ENCODE results near the gene NOVA1. TPM values are rescaled to one million over a fixed set of nuclear protein-coding genes. Genes with fewer than 3 reads are reported as not detected.

The NOVA1 gene
- total and polyA plus RNA-seq, 2 of the 13 experiments (the other 11 are each of a cell fraction or from before 2014, with no cell fraction given): 0.13 TPM

DNA sequence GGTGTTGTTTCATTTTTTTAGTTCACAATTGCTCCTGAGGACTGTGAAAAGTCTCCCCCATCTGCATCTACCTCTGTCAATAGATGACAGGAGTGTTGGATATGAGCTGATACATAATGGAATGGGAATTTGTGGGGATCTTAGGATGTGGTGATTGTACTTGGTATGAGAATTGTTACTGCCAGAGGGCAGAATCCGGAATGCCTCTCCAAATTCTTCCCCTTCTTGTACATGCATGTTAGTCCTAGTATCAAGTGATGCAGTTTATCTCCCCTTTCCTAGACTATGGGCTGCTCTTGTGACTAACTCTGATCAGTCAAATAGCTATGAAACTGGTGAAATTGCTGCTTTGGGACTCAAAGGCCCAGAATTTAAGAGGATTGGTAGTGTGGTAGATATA, 24.8 kb upstream of the NOVA1 start:
- Histone ChIP-seq H3K27ac (ENCODE audit: extremely low read length, insufficient read depth, low read length) (no peak overlapping the region), H3K9ac (ENCODE audit: insufficient read depth, low read depth, low read length) (no peak overlapping the region), H3K4me3 (replicated peaks in 1 of 3; ENCODE audit: insufficient read depth in 1 of 3, low read depth in 2 of 3, low read length in 3 of 3) (no peak overlapping the region), H3K27me3 (ENCODE audit: control insufficient read depth in 1 of 2, insufficient read depth in 2 of 2, low read length in 2 of 2) (no peaks in the 10 kb centered on the region), H3K4me2 (ENCODE audit: low read depth, low read length) (no peak overlapping the region), H3K79me2 (ENCODE audit: insufficient read depth, low read length) (no peaks in the 10 kb centered on the region), H3K4me1 (ENCODE audit: insufficient read depth, low read length) (no peaks in the 10 kb centered on the region), H3K36me3 (replicated peaks in 1 of 2; ENCODE audit: control insufficient read depth in 1 of 2, insufficient read depth in 2 of 2, low read length in 2 of 2) (no peaks in the 10 kb centered on the region), H2AFZ (ENCODE audit: low read length) (no peak overlapping the region), H3K9me3 (ENCODE audit: low read length) (peaks cover 85% of the 10 kb centered on the region), H4K20me1 (ENCODE audit: insufficient read depth, low read length) (no peaks in the 10 kb centered on the region)
- FAIRE-seq (no peak), DNase-seq (ENCODE audit: low spot score) (no peak), ATAC-seq (no peak)
- BruUV-seq (replicated peaks): no TSS peak
- intact Hi-C loops (cut with micrococcal nuclease; ENCODE audit: unreplicated experiment): no loop called here
- in situ Hi-C loops (cut with HindIII; ENCODE audit: extremely low pct_ligation_motif_present, low pct_unique_long_range_greater_than_20kb): no loop called here
- 0% methylated on average over 1 of the region's 1 CpG for WGBS (ENCODE audit: low lambda C conversion rate)
- ChIA-PET CTCF (ENCODE audit: low intra/inter-chr PET ratio, low total read pairs) (no interaction called here), POLR2A (no interaction called here)
- TF ChIP-seq ZNF235 (CRISPR knock-in tag; IDR thresholded peaks at IDR 0.05; ENCODE audit: borderline replicate concordance): no peak
- TF ChIP-seq NKX3-1 (CRISPR knock-in tag; IDR thresholded peaks at IDR 0.05): no peak
- TF ChIP-seq ZSCAN20 (CRISPR knock-in tag; IDR thresholded peaks at IDR 0.05; ENCODE audit: borderline replicate concordance): no peak
- TF ChIP-seq HIVEP1 (CRISPR knock-in tag; IDR thresholded peaks at IDR 0.05): no peak
- no peak for TF ChIP-seq ZNF367 (CRISPR knock-in tag; IDR thresholded peaks at IDR 0.05; ENCODE audit: borderline replicate concordance)
- TF ChIP-seq JARID2 (CRISPR knock-in tag; IDR thresholded peaks at IDR 0.05; ENCODE audit: insufficient replicate concordance): no peak
- TF ChIP-seq, protein P1, sequence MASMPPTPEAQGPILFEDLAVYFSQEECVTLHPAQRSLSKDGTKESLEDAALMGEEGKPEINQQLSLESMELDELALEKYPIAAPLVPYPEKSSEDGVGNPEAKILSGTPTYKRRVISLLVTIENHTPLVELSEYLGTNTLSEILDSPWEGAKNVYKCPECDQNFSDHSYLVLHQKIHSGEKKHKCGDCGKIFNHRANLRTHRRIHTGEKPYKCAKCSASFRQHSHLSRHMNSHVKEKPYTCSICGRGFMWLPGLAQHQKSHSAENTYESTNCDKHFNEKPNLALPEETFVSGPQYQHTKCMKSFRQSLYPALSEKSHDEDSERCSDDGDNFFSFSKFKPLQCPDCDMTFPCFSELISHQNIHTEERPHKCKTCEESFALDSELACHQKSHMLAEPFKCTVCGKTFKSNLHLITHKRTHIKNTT (CRISPR knock-in tag; IDR thresholded peaks at IDR 0.05): no peak
- no peak for TF ChIP-seq ZNF101 (CRISPR knock-in tag; IDR thresholded peaks at IDR 0.05; ENCODE audit: borderline replicate concordance, low read depth)
- TF ChIP-seq, protein P2, sequence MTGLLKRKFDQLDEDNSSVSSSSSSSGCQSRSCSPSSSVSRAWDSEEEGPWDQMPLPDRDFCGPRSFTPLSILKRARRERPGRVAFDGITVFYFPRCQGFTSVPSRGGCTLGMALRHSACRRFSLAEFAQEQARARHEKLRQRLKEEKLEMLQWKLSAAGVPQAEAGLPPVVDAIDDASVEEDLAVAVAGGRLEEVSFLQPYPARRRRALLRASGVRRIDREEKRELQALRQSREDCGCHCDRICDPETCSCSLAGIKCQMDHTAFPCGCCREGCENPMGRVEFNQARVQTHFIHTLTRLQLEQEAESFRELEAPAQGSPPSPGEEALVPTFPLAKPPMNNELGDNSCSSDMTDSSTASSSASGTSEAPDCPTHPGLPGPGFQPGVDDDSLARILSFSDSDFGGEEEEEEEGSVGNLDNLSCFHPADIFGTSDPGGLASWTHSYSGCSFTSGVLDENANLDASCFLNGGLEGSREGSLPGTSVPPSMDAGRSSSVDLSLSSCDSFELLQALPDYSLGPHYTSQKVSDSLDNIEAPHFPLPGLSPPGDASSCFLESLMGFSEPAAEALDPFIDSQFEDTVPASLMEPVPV (CRISPR knock-in tag; IDR thresholded peaks at IDR 0.05): no peak
- no peak for TF ChIP-seq ZFP36L2 (CRISPR knock-in tag; IDR thresholded peaks at IDR 0.05)
- TF ChIP-seq HNRNPL (IDR thresholded peaks at IDR 0.05; ENCODE audit: low read depth, low read length): no peak
- TF ChIP-seq, protein P3, sequence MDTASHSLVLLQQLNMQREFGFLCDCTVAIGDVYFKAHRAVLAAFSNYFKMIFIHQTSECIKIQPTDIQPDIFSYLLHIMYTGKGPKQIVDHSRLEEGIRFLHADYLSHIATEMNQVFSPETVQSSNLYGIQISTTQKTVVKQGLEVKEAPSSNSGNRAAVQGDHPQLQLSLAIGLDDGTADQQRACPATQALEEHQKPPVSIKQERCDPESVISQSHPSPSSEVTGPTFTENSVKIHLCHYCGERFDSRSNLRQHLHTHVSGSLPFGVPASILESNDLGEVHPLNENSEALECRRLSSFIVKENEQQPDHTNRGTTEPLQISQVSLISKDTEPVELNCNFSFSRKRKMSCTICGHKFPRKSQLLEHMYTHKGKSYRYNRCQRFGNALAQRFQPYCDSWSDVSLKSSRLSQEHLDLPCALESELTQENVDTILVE (CRISPR knock-in tag; IDR thresholded peaks at IDR 0.05): no peak
- no peak for TF ChIP-seq ZNF747 (CRISPR knock-in tag; IDR thresholded peaks at IDR 0.05; ENCODE audit: borderline replicate concordance)
- TF ChIP-seq, protein P4, sequence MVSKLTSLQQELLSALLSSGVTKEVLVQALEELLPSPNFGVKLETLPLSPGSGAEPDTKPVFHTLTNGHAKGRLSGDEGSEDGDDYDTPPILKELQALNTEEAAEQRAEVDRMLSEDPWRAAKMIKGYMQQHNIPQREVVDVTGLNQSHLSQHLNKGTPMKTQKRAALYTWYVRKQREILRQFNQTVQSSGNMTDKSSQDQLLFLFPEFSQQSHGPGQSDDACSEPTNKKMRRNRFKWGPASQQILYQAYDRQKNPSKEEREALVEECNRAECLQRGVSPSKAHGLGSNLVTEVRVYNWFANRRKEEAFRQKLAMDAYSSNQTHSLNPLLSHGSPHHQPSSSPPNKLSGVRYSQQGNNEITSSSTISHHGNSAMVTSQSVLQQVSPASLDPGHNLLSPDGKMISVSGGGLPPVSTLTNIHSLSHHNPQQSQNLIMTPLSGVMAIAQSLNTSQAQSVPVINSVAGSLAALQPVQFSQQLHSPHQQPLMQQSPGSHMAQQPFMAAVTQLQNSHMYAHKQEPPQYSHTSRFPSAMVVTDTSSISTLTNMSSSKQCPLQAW (CRISPR knock-in tag; IDR thresholded peaks at IDR 0.05): no peak
- TF ChIP-seq, protein P5, sequence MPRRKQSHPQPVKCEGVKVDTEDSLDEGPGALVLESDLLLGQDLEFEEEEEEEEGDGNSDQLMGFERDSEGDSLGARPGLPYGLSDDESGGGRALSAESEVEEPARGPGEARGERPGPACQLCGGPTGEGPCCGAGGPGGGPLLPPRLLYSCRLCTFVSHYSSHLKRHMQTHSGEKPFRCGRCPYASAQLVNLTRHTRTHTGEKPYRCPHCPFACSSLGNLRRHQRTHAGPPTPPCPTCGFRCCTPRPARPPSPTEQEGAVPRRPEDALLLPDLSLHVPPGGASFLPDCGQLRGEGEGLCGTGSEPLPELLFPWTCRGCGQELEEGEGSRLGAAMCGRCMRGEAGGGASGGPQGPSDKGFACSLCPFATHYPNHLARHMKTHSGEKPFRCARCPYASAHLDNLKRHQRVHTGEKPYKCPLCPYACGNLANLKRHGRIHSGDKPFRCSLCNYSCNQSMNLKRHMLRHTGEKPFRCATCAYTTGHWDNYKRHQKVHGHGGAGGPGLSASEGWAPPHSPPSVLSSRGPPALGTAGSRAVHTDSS (CRISPR knock-in tag; conservative IDR thresholded peaks at IDR 0.05): no peak
- no peak for TF ChIP-seq ZFP62 (CRISPR knock-in tag; IDR thresholded peaks at IDR 0.05)
- TF ChIP-seq, protein P6, sequence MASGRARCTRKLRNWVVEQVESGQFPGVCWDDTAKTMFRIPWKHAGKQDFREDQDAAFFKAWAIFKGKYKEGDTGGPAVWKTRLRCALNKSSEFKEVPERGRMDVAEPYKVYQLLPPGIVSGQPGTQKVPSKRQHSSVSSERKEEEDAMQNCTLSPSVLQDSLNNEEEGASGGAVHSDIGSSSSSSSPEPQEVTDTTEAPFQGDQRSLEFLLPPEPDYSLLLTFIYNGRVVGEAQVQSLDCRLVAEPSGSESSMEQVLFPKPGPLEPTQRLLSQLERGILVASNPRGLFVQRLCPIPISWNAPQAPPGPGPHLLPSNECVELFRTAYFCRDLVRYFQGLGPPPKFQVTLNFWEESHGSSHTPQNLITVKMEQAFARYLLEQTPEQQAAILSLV (CRISPR knock-in tag; IDR thresholded peaks at IDR 0.05; ENCODE audit: borderline replicate concordance): no peak
- no peak for TF ChIP-seq RFXANK (CRISPR knock-in tag; IDR thresholded peaks at IDR 0.05)
- TF ChIP-seq NFRKB (IDR thresholded peaks at IDR 0.05): no peak
